CD4-positive, alpha-beta T cell treated with Interleukin-12 subunit alpha and Interleukin-12 subunit beta, for 1 hour (primary cell): ENCODE data around the gene ZNF397.
A peak's percentile ranks its signal among the peaks of the same experiment; 100 is the strongest.

Experiments used
- DNase-seq: peaks from one replicate; pipeline ENCODE4 v3.0.0-alpha.2; 2020

The ZNF397 gene

GRCh38 chr18:35247412-35248249, 6.8 kb downstream of the ZNF397 start:
- no peak for DNase-seq

- DNase-seq = no peak
Measured at GRCh38 chr18:35248429-35248828, 7.6 kb downstream of the ZNF397 start.

- no peak for DNase-seq
Measured at GRCh38 chr18:35252466-35252865, 11.6 kb downstream of the ZNF397 start.

- DNase-seq = no peak
Measured at GRCh38 chr18:35253655-35254287, 12.9 kb downstream of the ZNF397 start.

GRCh38 chr18:35256947-35257346, 16.1 kb downstream of the ZNF397 start:
- no peak for DNase-seq

GRCh38 chr18:35264409-35264808, 23.6 kb downstream of the ZNF397 start:
- no peak for DNase-seq

- peak; percentile 80 for DNase-seq
Measured at GRCh38 chr18:35267161-35267651, 26.4 kb downstream of the ZNF397 start.

GRCh38 chr18:35267809-35268208, 27.0 kb downstream of the ZNF397 start:
- no peak for DNase-seq

- DNase-seq = no peak
Measured at GRCh38 chr18:35268821-35269220, 28.0 kb downstream of the ZNF397 start.

GRCh38 chr18:35271656-35272055, 30.8 kb downstream of the ZNF397 start:
- DNase-seq = no peak

- DNase-seq = no peak
Measured at GRCh38 chr18:35276267-35276666, 35.4 kb downstream of the ZNF397 start.

- no peak for DNase-seq
Measured at GRCh38 chr18:35277633-35278032, 36.8 kb downstream of the ZNF397 start.

GRCh38 chr18:35278085-35278484, 37.3 kb downstream of the ZNF397 start:
- DNase-seq = no peak

- DNase-seq = no peak
Measured at GRCh38 chr18:35278969-35279368, 38.1 kb downstream of the ZNF397 start.

GRCh38 chr18:35282353-35282752, 41.5 kb downstream of the ZNF397 start:
- DNase-seq = no peak

- no peak for DNase-seq
Measured at GRCh38 chr18:35283923-35284794, 43.3 kb downstream of the ZNF397 start.

- no peak for DNase-seq
Measured at GRCh38 chr18:35284841-35285240, 44.0 kb downstream of the ZNF397 start.

- no peak for DNase-seq
Measured at GRCh38 chr18:35289293-35289692, 48.5 kb downstream of the ZNF397 start.

- no peak for DNase-seq
Measured at GRCh38 chr18:35289727-35290093, 48.9 kb downstream of the ZNF397 start.

GRCh38 chr18:35290094-35290735, 49.4 kb downstream of the ZNF397 start, which contains the start of gene ZSCAN30:
TSS of gene ZSCAN30 (minus strand) at chr18:35290229. CDS start at chr18:35264352, 25,877 bp downstream.
- DNase-seq = peak; percentile 97

- DNase-seq = no peak
Measured at GRCh38 chr18:35291166-35291565, 50.3 kb downstream of the ZNF397 start.

GRCh38 chr18:35296060-35296459, 55.2 kb downstream of the ZNF397 start:
- DNase-seq = no peak

GRCh38 chr18:35303610-35304009, 62.8 kb downstream of the ZNF397 start:
- DNase-seq = no peak
